K562 (cell line): ENCODE results near the gene ATP8A1.

Experiments
- PHF8 ChIP-seq: fragments of 200-600 bp; sonication (generic); IDR thresholded peaks from 2 replicates; pipeline ENCODE4 v1.6.1; 2012; ENCODE audit warnings: mixed run types, mild to moderate bottlenecking, inconsistent platforms, low read length, moderate library complexity, borderline replicate concordance
- TF ChIP-seq, protein P1 (sequence below), 3 experiments: IDR thresholded peaks in 2 of 3; conservative IDR thresholded peaks in 1 of 3; 2 replicates each; pipeline ENCODE4 v1.5.1; 2011 to 2012; ENCODE audit warnings: low read length in 3 of 3, mild to moderate bottlenecking in 3 of 3, control low read depth in 2 of 3, improper control_type of control experiment in 1 of 3, inconsistent platforms in 1 of 3, low read depth in 1 of 3, mixed read lengths in 1 of 3, moderate library complexity in 1 of 3; ENCODE audit not compliant: insufficient read depth in 2 of 3

DNA sequence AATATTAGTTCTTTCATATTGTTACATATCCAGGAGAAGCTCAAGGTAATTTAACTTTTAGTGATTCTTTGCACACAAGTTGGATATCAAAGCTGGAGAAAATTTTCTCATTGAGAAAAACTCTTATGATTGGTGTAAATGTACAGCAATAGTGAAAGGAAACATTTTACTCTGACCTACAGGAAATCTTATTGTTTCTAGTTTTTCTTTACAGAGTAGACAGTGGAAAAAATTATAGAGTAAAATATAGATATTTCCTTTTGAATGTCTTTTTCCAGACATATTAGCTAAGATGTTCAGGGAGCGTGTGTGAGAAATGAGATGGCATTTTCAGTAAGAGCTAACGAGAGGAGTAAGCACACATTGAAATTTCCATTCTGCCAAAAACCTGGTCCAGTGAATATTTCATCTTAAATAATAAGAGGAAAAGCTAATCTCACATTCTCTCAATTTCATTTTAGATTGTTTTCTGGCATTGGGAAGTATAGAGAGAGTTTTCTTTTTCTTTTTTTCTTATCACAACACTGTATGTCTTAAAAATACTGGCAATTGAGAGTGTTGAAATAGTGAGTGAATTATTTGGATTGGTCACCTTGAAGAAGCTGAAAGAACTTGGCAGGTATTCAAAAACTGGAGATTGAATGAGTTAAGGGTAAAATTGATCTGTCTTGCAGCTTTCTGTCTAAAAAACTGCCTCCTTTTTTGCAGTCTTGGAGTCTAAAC, 15.6 kb upstream of the ATP8A1 start:
- TF ChIP-seq, protein P1, sequence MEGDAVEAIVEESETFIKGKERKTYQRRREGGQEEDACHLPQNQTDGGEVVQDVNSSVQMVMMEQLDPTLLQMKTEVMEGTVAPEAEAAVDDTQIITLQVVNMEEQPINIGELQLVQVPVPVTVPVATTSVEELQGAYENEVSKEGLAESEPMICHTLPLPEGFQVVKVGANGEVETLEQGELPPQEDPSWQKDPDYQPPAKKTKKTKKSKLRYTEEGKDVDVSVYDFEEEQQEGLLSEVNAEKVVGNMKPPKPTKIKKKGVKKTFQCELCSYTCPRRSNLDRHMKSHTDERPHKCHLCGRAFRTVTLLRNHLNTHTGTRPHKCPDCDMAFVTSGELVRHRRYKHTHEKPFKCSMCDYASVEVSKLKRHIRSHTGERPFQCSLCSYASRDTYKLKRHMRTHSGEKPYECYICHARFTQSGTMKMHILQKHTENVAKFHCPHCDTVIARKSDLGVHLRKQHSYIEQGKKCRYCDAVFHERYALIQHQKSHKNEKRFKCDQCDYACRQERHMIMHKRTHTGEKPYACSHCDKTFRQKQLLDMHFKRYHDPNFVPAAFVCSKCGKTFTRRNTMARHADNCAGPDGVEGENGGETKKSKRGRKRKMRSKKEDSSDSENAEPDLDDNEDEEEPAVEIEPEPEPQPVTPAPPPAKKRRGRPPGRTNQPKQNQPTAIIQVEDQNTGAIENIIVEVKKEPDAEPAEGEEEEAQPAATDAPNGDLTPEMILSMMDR (IDR thresholded peaks at IDR 0.05 in 2 of 3, conservative IDR thresholded peaks at IDR 0.05 in 1 of 3; ENCODE audit: insufficient read depth in 2 of 3, low read depth in 1 of 3, low read length in 3 of 3) = no peak
- no peak for TF ChIP-seq PHF8
